Coronary artery (tissue), 2 donors: Measurements from ENCODE around the gene P4HA3.

Experiments
- DNase-seq: peaks from one replicate; pipeline ENCODE4 v3.0.0-alpha.2; 2017; ENCODE audit warnings: low spot score
- H3K27ac ChIP-seq, 2 donors: fragments of 200-600 bp; sonication (generic); one replicate each; pipeline ENCODE4 v1.5.1; 2016 to 2019
- H3K4me3 ChIP-seq: fragments of 200-600 bp; sonication (generic); 2 replicates; pipeline ENCODE4 v1.5.1; 2016; ENCODE audit warnings: mild to moderate bottlenecking, moderate library complexity
- CTCF ChIP-seq: fragments of 200-600 bp; sonication (generic); IDR thresholded peaks from one replicate; pipeline ENCODE4 v1.5.1; 2019; ENCODE audit warnings: antibody characterized with exemption

P4HA3 gene

DNA sequence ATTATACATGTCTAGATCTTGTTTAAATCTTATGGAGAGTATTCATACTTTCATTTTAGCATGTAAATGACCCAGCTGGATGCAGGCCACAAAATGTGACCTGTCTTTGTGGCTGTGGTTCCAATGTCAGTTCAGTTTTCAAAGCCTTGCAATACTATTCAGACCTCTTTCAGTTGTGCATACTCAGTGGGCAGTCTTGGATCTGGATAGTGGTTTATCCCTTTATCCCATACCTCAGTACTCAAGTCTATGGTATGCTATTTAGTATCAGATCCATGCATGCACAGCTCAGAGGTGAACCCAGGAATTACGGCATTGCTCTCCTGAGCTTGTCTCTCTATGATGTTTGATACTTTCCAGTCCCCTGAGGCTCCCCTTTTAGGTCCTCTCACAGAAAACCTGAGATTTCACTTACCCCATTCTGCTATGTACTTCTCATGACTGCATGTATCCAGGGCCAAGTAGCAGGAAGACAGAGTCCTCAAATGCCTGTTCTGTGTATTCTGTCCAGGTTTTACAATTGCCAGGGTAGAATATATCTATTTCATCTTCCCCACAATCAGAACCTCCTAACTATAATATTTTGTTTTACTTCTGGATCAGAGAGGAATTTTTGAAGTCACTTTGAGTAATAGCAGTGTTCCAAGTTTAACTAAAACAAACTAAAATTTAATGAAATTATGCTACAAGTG, 6.9 kb upstream of the P4HA3 start:
- TF ChIP-seq CTCF = no peak
- H3K27ac ChIP-seq = peak overlapping the region in 1 of 2 donors; percentile 36

DNA sequence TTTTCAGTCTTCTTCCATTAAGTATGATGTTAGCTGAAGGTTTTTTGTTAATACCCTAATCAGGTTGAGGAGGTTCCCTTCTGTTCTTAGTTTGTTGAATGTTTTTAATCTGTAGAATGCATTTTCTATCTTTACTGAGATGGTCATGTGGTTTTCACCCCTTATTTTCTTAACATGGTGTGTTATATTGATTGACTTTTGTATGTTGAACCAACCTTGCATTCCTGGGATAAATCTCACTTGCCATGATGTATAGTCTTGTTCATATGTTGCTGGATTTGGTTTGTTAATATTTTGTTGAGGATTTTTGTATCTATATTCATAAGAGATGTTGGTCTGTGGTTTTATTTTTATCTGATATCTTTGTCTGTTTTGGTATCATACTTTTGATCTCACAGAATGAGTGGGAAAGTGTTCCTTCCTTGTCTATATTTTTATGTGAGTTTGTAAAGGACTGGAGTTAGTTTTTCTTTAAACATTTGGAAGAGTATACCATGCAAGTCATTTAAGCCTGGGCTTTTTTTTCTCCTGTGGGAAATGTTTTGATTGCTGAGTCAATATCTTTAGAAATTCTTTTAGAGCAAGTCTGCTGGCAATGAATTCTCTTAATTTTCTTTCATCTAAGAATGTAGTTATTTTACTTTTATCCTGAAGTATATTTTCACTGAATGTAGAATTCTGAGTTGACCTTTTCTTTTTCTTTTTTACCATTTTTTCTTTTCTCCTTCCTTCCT, 5.5 kb upstream of the P4HA3 start:
- H3K27ac ChIP-seq = no peak overlapping the region
- TF ChIP-seq CTCF = no peak
- no peak for DNase-seq
- no peak overlapping the region for H3K4me3 ChIP-seq

More for the DNA sequence above, 6.9 kb upstream of the P4HA3 start:
- no peak overlapping the region for H3K4me3 ChIP-seq
- DNase-seq = no peak

- Histone ChIP-seq H3K4me3 (no peak overlapping the region), H3K27ac (no peak overlapping the region)
- TF ChIP-seq CTCF = no peak
- no peak for DNase-seq
These were observed 886 bp upstream of the P4HA3 start for GRCh38 chr11:74312326-74312725.

GRCh38 chr11:74310857-74311256, 583 bp downstream of the P4HA3 start:
- peak overlapping the region; percentile 77 for H3K4me3 ChIP-seq
- TF ChIP-seq CTCF = no peak
- peak overlapping the region in 1 of 2 donors; percentile 46 for H3K27ac ChIP-seq
- no peak for DNase-seq

GRCh38 chr11:74307434-74307833, 4.0 kb downstream of the P4HA3 start:
- TF ChIP-seq CTCF = no peak
- DNase-seq = no peak
- no peak overlapping the region for H3K27ac ChIP-seq
- no peak overlapping the region for H3K4me3 ChIP-seq

- TF ChIP-seq CTCF = no peak
- Histone ChIP-seq H3K4me3 (no peak overlapping the region), H3K27ac (no peak overlapping the region)
- DNase-seq = no peak
These were observed 4.8 kb downstream of the P4HA3 start for GRCh38 chr11:74306435-74307175.
